Middle frontal gyrus (tissue), 1 donor: ENCODE data around the gene WNK2.

Experiments used
- DNase-seq: peaks from one replicate; pipeline ENCODE4 v3.0.0-alpha.2; 2015; ENCODE audit warnings: low spot score; ENCODE audit errors: extremely low spot score

Gene WNK2

GRCh38 chr9:93198838-93199625 is 15.1 kb downstream of the WNK2 start:
- no peak for DNase-seq

GRCh38 chr9:93200449-93200742 is 16.5 kb downstream of the WNK2 start:
- DNase-seq, result no peak

GRCh38 chr9:93200989-93201334 is 17.0 kb downstream of the WNK2 start:
- no peak for DNase-seq

GRCh38 chr9:93203026-93203717 is 19.2 kb downstream of the WNK2 start:
- DNase-seq, result no peak

- DNase-seq, result no peak
Measured at GRCh38 chr9:93203718-93204469, 20.0 kb downstream of the WNK2 start.

GRCh38 chr9:93204470-93205043 is 20.6 kb downstream of the WNK2 start:
- DNase-seq, result no peak

- DNase-seq, result no peak
Measured at GRCh38 chr9:93205045-93205768, 21.3 kb downstream of the WNK2 start.

GRCh38 chr9:93205896-93206575 is 22.1 kb downstream of the WNK2 start:
- DNase-seq, result no peak

GRCh38 chr9:93206576-93207155 is 22.7 kb downstream of the WNK2 start:
- DNase-seq, result no peak

- DNase-seq, result peak; percentile 73
Measured at GRCh38 chr9:93207326-93207814, 23.4 kb downstream of the WNK2 start.

GRCh38 chr9:93207860-93208734 is 24.2 kb downstream of the WNK2 start:
- no peak for DNase-seq

GRCh38 chr9:93209097-93209496 is 25.2 kb downstream of the WNK2 start:
- DNase-seq, result no peak

- no peak for DNase-seq
Measured at GRCh38 chr9:93209576-93210323, 25.8 kb downstream of the WNK2 start.

GRCh38 chr9:93210324-93210973 is 26.5 kb downstream of the WNK2 start:
- no peak for DNase-seq

- DNase-seq, result no peak
Measured at GRCh38 chr9:93210974-93211653, 27.2 kb downstream of the WNK2 start.

- DNase-seq, result no peak
Measured at GRCh38 chr9:93211654-93212001, 27.7 kb downstream of the WNK2 start.

GRCh38 chr9:93212409-93212808 is 28.5 kb downstream of the WNK2 start:
- DNase-seq, result no peak

GRCh38 chr9:93216073-93216365 is 32.1 kb downstream of the WNK2 start:
- DNase-seq, result no peak
